ENCODE data around the gene IGFL2.

DNA sequence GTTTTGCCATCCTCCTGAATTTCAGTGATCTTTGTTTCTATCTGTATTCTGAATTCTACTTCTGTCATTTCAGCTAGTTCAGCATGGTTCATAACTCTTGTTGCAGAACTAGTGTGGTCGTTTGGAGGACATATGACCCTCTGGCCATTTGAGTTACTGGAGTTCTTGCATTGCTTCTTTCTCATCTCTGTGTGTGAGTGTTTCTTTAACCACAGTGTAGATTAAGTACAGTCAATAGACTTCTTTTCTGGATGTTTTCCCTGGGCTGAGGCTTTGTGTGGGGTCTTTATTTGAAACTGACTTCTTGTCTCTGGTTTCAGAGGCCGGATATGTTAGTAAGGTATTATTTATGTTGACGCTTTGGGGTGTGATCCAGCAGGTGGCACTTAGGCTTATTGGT, 14.7 kb downstream of the IGFL2 start:
- TF ChIP-seq EZH2 (IDR thresholded peaks at IDR 0.05; ENCODE audit: insufficient read depth, poor library complexity, severe bottlenecking) (no peak), EZH2phosphoT487 (IDR thresholded peaks at IDR 0.05; ENCODE audit: insufficient read depth, low read depth) (no peak)
